HG03159 (cell line): Measurements from ENCODE around the gene NCBP3.
"Not testable (repeated sequence)": the region's sequence is repeated elsewhere in the genome, so short reads cannot be mapped to it uniquely, and the experiment has no call there.

Experiments
- ATAC-seq: cut with Tn5 transposase; IDR thresholded peaks from one replicate; pipeline ENCODE4 v1.9.1; 2021; ENCODE audit warnings: mild to moderate bottlenecking, moderate library complexity; ENCODE audit not compliant: unreplicated experiment

The NCBP3 gene

GRCh38 chr17:3848229-3848835 lies 2.3 kb upstream of the NCBP3 start:
- ATAC-seq, result no peak

- ATAC-seq, result no peak
These were observed 1.2 kb upstream of the NCBP3 start for GRCh38 chr17:3847165-3847670.

- ATAC-seq, result no peak
These were observed 555 bp upstream of the NCBP3 start for GRCh38 chr17:3846437-3847164.

GRCh38 chr17:3845291-3845620 lies 790 bp downstream of the NCBP3 start:
- ATAC-seq, result peak; percentile 14

GRCh38 chr17:3844556-3844955 lies 1.5 kb downstream of the NCBP3 start:
- not testable (repeated sequence) for ATAC-seq

GRCh38 chr17:3843935-3844516 lies 2.0 kb downstream of the NCBP3 start:
- no peak for ATAC-seq

- ATAC-seq, result no peak
These were observed 7.8 kb downstream of the NCBP3 start for GRCh38 chr17:3838206-3838605.

GRCh38 chr17:3836551-3836950 lies 9.5 kb downstream of the NCBP3 start:
- no peak for ATAC-seq

- no peak for ATAC-seq
These were observed 10.4 kb downstream of the NCBP3 start for GRCh38 chr17:3835410-3836229.

GRCh38 chr17:3834811-3835210 lies 11.2 kb downstream of the NCBP3 start:
- ATAC-seq, result no peak

GRCh38 chr17:3828852-3829232 lies 17.2 kb downstream of the NCBP3 start:
- no peak for ATAC-seq

- no peak for ATAC-seq
These were observed 17.7 kb downstream of the NCBP3 start for GRCh38 chr17:3828151-3828851.

GRCh38 chr17:3827124-3827773 lies 18.8 kb downstream of the NCBP3 start:
- no peak for ATAC-seq

- ATAC-seq, result no peak
These were observed 19.9 kb downstream of the NCBP3 start for GRCh38 chr17:3826191-3826590.

- ATAC-seq, result no peak
These were observed 24.9 kb downstream of the NCBP3 start for GRCh38 chr17:3821101-3821500.

GRCh38 chr17:3818786-3819185 lies 27.3 kb downstream of the NCBP3 start:
- ATAC-seq, result no peak

GRCh38 chr17:3817851-3818605 lies 28.0 kb downstream of the NCBP3 start:
- no peak for ATAC-seq

- no peak for ATAC-seq
These were observed 30.1 kb downstream of the NCBP3 start for GRCh38 chr17:3815925-3816324.

- ATAC-seq, result no peak
These were observed 30.9 kb downstream of the NCBP3 start for GRCh38 chr17:3815122-3815521.

- no peak for ATAC-seq
These were observed 31.7 kb downstream of the NCBP3 start for GRCh38 chr17:3814361-3814760.
